Smooth muscle cell of the brain vasculature (primary cell): Measurements from ENCODE around the gene PRKD3.

ENCODE experiments used
- DNase-seq: peaks from one replicate; pipeline ENCODE4 v3.0.0-alpha.2; 2012; ENCODE audit warnings: low read depth, low spot score

Gene PRKD3

DNA sequence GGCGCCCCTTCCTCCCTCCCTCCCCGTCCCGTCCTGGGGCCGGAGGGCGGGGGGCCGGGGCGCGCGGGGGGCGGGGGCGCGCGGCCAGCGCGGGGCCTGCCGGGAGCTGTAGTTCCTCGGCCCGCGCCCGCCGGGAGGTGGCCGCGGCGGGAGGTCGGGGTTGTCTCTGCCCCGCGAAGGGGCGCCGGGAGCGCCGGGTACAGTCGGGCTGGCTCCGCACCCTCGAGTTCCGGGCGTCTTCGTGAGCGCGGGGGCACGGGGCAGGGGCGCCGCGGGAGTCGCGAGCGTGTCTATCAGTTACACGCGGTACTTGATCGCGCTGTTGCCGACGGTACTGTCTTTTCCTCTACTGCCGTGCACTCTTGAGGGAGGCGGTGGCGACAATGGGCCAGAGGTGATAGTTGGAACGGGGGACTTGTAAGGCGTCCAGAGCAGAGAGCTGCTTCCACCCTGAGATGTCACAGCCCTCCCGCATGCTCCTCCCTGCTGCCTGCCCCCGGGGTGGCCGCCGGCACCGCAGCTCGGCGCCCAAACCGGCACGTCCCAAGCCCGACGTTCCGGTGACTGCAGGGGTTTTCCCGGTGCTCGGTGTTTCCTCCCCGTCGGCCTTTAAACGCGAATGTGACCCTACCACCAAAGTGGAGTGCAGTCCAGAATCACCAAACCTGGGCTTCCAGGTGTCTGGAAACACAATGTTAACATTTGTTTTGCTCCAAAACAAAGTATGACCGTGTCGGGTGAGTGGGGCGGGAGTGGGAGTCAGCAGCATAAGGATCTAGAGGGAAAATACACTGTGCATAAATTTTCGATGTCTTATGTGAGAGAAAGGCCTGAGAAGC lies at the start of gene PRKD3:
Gene PRKD3 (minus strand): TSS at position 48 of the 839 bp plus-strand sequence. CDS start 8,309 bp downstream, outside the sequence.
- no peak for DNase-seq

DNA sequence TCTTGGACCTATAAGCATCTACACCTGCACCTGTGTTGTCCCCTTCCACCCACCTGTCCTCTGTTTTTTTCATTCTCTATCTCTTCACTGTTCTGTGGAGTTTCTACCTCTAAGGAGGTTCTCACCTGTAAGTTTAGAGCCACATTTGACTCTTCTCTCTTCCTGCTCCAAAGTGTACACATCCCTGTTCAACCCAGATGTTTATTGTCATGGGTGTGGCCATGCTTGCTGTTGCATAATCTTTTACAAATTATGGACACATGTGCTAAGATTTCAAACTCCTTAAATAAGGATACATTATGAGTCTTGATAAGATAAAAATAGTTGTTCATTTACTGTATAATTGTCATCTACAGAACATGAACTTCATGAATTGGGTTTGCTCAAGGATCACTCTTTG lies 47.4 kb upstream of the PRKD3 start:
- DNase-seq: no peak

DNA sequence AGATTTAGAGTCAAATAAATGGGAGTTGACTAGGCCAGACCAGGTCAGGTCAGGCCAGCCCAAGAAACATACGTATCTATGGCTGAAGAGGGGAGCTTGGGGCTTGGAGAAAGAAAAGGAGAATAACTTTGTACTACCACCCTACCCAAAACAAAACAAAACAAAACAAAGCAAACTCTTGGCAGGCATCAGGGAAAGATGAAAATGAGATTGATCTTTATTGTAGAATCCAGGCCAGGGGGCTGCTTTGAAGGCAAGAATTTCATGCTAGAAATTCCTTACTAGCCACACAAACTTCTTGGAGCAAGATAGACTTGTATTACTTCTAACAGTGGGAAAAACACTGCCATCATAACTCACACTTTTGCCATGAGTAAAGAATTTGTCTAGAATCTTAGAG lies 46.0 kb upstream of the PRKD3 start:
- no peak for DNase-seq

DNA sequence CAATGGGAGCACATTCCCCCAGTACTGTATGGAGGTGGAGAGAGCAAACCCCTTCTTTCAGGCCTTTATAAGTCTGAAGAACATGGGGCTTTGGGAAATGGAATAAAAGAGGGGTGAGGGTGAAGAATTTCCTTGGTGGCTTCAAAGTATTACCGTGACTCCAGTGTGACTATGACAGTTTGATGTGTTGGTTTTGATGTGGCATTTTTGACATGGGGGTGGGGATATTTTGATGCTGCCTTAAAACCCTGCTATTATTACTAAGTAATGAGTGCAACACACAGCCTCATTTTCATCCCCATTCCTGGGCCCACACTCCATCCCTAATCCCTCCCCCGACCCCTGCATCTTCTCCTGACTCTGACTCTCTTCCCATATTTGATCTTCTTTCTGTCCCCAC lies 43.4 kb upstream of the PRKD3 start:
- no peak for DNase-seq

DNA sequence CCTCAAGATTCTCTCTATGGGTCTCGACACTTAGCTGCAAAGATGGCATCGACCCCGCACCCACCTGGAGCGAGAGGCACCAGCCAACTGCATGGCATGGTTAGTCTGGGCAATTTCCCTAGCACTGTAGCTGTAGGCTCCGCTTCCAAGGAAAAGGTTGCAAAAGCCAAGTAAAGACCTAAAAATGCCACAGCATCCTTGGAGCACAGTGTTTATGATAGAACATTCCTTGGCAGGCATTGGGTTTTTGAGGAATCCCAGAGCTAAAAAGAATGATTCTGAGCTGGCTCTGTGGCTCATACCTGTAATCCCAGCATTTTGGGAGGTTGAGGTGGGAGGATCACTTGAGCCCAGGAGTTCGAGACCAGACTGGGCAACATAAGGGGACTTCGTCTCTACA lies 42.7 kb upstream of the PRKD3 start:
- DNase-seq: no peak

DNA sequence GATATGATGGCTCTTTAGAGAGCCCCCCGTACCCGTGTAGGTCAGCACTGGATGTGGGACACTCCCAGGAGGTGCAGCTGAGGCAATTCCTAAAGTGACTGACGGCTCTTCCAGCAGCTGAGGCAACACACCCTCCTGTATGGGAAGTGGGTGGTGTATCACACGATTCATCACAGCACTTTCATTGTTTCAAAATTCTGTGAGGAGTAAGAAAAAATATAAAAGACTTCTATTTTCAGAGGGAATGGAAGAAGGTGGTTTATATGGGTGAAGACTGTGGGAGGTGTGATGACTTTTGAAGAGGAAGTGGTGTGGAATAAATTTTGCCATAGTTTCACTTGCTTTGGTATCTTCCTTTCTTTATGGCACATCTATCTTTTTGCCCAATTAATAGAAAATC lies 42.1 kb upstream of the PRKD3 start:
- no peak for DNase-seq

DNA sequence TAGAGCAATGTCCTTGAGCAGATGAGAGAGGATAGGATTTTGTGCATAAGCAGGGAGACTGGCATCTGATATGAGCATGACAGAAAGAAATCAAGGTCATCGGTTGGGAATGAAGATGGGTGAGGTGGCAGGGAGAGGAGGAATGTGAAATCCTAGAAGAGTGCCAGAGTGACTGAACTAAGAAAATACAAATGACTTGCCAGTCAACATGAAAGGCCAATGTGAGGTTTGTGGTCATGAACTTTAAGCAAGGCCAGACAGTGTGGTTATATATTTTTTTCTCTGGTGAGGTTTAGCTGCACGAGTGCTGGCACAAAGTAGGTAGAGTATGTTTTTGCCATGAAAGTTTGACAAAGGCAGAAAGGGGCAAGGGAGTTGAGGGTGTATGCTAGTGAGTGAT lies 41.0 kb upstream of the PRKD3 start:
- DNase-seq: no peak

DNA sequence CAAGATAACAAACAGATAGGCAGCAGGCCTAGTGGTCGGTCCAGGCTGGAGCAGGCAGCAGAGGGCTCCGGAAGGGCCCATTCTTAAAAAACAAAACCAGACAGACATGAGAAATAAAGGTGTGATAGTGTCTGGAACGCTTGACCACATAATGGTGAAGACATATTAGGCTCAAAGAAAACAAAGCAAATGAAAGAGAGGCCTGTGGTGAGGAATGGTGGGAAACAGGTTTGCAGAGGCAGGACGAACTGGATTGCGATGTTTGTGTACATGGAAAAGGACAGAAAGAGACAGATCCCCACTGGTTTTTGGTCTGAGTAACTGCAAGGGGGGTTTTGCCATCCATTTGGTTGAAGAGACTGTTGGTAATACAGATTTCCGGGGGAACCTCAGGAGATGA lies 39.7 kb upstream of the PRKD3 start:
- DNase-seq: no peak

DNA sequence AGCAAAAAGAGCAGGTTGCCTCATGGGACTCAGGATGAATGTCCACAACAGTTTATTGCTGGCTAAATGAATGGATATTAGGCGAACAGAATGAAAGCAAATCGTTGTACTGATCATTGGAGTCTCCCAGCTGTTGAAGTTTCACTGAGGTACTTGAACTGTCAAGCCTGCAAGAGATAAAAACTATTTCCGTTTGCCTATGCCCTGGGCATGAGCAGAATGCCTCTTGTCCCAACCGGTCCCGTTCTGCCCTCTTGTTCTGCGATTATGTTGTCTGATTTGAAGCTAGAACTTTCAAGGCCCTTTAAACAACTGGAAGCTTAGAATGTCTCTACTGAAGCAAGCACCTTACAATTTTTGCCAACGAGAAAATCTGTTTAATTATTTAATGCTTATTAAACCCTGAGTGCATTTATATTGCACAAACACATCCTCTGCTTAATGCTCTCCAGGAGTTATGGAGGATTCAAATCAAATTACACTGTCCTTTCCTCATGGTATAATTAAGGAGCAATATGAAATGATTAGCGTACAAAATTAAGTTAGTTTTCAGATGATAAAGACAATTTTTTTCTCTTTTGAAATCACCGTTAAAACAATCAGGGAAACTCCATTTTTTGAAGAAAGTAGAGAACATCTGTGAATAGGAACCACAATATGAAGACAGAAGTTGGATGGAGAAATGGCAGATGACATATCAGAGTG lies 37.5 kb upstream of the PRKD3 start:
- DNase-seq: no peak

DNA sequence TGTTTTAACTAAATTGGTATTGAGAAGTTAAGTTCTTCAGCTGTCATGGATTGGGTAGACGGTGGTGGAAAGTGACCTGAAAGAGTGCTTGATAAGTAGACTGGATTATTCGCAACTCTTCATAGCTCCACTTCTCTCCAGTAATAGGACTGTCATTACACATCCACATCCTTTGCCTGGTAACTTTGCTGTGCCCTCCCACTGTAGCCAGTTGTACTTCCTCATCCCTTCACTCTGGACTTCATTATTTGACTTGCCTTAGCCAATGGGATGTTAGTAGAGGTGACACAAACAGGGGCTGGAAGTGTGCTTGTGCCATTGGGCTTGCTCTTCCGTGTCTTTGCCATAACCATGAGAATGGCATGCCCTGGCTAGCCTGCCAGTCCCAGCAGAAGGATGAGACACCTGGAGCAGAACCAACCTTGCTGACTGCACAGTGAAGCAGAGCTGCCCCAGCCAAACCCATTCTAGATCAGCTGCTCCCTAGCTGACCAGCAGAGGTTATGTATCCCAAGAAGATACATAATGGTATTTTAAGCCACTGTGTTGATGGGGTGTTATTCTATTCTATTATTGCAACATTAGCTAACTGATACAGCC lies 36.7 kb upstream of the PRKD3 start:
- no peak for DNase-seq

DNA sequence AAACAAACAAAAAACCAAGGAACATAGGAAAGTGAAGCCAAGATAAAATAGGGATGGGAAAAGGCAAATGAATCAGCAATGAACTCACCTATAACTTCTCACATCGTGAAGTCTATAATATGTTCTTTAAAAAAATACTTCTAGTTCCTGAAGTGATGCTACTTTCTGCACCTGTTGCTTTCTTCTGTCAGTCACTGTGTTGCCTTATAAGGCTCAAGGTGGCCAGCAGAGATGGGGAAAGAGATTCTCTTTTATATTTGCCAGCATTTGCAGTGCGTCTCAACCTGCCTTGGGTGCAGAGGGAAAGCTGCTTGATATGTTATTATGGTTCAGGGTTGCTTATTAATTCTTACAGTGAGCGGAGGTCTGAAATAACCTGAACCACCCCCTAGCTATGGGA lies 33.8 kb upstream of the PRKD3 start:
- no peak for DNase-seq

DNA sequence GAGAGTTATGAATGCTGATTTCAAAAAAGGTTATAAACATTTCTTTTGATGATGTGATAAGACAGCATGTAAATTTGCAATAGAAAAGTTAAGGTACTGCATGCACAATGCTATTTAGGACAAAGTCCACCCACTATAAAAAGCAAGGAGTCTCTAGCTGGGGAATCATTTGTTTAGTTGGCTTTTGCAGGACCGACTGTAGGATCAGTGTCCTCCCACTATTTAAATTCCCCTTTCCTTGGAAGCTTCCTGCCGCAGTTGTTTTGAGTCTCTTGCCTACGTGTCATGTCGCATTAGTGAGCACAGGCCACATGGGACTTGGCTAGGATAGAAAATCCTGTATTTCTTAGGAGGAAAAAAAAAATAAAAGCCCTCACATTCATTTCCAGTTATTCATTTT lies 32.9 kb upstream of the PRKD3 start:
- no peak for DNase-seq

DNA sequence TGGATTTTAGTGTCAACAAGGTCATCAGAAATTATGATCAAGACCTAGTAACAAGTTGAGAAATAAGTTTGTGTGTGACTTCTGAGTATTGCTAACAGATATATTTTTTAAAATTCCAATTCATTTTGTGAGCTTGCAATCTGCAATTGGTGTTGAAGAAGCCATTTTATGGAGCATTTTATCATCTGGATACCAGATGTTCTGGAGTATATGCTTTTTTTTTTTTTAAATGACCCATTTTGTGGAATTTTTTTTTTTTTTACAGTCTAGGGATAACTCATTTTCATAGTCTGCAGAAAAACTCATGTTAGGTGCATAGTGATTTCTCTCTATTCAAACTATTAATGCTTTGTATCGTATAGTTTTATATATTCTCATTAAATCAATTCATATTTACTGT lies 32.4 kb upstream of the PRKD3 start:
- no peak for DNase-seq

DNA sequence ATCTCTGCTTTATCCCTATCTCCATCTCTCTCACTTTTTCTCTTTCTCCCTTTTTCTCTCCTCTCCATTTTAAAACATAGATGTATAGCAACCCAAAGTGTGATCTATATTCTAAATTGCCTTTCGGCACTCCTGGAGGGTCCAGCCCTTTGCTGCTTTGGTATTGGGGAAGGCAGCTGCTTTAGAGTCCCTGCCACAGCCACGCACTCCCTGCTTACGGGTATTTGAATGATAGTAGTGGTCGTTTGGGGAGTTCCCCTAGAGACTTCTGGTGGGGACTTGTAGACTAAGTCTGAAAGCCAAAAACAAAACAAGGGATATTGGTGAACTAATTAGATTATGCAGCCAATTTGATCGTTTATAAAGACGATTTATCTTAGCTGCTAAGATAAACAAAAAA lies 31.7 kb upstream of the PRKD3 start:
- DNase-seq: no peak

DNA sequence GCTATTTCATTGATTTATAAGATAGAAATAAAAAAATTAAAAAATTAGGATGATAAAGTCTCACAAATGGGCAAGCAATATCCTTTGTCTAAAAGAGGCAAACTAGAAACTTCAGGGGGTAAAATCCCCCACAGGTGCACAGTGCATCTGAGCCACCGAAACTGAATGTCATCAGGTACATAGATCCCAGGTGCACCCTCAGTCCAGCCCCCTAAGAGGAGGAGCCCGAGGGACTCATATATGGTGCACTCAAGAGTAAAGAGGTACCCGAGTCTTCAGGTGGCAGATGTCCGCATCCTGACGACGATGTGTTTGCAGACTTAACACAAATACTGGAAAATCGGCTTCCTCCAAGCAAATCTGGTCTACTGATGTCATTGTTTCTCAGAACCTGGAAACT lies 31.1 kb upstream of the PRKD3 start:
- DNase-seq: no peak

DNA sequence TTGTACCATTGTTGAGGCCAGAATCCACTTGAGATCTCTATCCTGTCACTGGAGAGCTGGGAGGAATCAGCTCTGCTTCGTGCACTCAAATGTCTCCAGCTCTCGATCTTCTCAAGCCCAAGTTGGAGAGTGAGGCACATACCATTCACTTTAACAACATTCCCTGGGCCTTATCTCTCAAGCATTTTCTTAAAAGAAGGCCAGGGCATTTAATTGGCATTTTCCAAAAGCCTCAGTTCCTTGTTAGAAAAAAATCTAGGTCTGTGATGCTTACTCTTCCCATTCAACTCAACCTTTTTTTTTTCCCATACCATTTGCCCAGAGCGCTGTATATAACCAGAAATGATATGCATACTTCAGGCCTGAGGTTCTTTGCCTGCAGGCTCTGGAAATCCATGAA lies 29.9 kb upstream of the PRKD3 start:
- no peak for DNase-seq

DNA sequence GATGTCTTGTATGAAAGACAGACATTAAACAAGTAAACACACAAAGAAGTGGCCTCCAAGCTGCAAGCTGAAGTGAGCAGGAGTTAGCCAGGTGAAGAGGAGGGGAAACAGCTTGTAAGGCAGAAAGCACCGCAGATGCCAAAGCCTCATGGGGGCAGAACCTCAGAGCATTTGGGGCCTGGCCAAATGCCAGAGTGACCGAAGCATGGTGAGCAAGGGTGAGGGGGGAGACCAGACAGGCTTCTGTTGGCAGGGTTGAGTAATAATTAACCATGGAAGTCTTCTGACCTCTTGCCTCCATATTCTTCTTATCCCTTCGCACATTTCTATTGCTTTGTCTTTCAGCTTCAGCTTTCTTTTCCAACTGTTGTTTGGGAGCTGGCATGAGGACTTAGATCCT lies 25.4 kb upstream of the PRKD3 start:
- no peak for DNase-seq

DNA sequence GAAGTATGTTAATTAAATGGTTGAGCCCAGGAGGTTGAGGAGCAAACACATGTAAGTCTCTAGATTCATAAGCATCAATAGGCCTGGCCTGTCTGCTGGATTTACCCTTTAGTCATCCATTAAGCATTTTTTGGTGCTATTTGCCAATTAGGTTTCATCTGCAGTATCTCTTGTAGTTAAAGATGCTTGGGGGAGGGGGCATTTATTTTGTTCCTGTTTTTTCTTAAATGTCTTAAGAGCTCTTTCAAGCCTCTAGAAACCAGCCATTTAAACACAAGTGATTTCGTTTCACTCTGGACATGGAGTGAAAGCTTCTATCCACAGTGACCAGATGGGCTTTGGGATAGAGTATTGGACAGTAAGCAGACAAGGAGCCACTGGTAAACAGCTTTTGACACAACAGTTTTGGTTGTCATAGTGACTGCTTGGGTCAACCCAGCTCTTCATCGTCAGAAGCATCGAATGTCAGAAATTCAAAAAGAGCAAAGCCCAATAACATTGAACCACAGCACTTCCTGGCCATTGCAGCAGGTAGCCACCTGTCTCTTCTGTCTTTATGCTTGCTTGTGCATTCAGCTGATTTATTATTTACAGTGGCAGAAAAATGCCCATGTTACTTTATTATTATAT lies 24.7 kb upstream of the PRKD3 start:
- no peak for DNase-seq

DNA sequence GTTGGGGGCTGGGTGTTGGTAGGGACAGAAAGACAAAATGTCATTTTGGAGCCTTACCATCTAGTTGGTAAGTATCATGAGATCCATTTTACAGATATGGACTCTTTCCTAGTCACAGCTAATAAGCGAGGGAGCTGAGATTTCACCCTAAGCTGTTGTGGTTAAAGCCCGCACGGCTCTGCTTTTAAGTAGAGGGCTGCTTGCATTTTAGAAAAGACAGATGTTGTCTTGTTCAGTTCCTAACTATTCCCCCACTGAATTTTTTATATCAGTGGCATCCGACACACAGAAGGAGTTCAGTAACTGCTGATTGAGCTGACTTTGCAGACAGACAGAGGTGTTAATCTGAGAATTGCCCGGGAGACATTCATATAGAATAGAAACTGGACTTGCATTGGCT lies 23.5 kb upstream of the PRKD3 start:
- no peak for DNase-seq

DNA sequence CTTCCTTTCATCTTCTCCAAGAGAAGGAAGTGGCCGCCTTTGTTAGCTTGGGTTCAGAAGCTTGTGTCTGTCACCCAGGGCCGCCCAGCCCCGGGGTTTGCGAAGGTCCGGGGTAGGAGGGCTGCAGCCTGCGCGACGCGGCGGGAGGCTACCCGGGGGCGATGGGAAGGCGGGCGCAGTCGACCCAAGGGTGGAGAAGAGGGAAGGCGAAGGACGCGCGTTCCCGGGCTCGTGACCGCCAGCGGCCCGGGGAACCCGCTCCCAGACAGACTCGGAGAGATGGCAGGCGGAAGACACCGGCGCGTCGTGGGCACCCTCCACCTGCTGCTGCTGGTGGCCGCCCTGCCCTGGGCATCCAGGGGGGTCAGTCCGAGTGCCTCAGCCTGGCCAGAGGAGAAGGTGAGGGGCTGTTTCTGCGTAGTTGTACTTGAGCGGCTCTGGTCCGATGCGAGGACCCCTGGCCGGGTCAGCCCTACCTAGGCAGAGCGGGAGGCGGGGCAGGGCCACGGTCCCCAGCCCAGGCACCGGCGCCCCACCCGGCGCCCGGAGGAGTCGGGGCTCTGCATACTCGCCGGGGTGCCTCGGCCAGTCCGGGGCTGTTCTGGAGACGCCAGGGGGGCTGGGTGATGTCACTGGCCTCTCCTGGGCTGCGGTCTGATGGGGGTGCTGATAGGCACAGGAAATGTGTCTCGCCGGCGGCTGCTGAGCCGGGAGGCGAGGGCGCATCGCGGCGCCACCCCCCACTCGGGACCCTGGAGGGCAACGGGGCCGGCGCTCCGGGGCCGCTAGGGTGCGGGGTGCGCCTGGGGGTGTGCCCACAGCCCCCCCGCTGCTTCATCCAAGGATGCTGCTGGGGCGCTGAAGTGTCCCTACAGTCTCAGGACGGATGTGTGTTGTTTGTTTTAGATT lies 20.1 kb upstream of the PRKD3 start, which contains the start of gene QPCT:
Gene QPCT (plus strand): TSS at position 178 of the 909 bp plus-strand sequence. CDS start 102 bp downstream, at position 280.
- no peak for DNase-seq
